H9 (cell line): ENCODE results near the gene OXCT1. TPM values are rescaled to one million over a fixed set of nuclear protein-coding genes. Genes with fewer than 3 reads are reported as not detected.

Experiments
- DNase-seq: peaks from one replicate; pipeline ENCODE4 v3.0.0-alpha.2; 2017
- H2AFZ ChIP-seq: one replicate; pipeline ENCODE4 v1.6.1; 2013; ENCODE audit warnings: mild to moderate bottlenecking, low read length, control low read depth, moderate library complexity
- H2AK5ac ChIP-seq: 2 replicates; pipeline ENCODE4 v1.6.1; 2013; ENCODE audit warnings: low read length, control low read depth, mixed read lengths; ENCODE audit not compliant: insufficient read length
- H2BK120ac ChIP-seq: one replicate; pipeline ENCODE4 v1.6.1; 2013; ENCODE audit warnings: low read depth, mild to moderate bottlenecking, low read length, control low read depth, inconsistent platforms; ENCODE audit not compliant: poor library complexity, severe bottlenecking
- H2BK12ac ChIP-seq: 2 replicates; pipeline ENCODE4 v1.6.1; 2013; ENCODE audit warnings: low read length, control low read depth, mixed read lengths, low read depth; ENCODE audit not compliant: insufficient read length
- H2BK15ac ChIP-seq: 2 replicates; pipeline ENCODE4 v1.6.1; 2013; ENCODE audit warnings: low read depth, low read length, control low read depth
- H2BK20ac ChIP-seq: one replicate; pipeline ENCODE4 v1.6.1; 2013; ENCODE audit warnings: low read depth, mild to moderate bottlenecking, low read length, control low read depth, inconsistent platforms; ENCODE audit not compliant: poor library complexity, severe bottlenecking
- H2BK5ac ChIP-seq: 2 replicates; pipeline ENCODE4 v1.6.1; 2013; ENCODE audit warnings: low read length, control low read depth, mixed read lengths; ENCODE audit not compliant: insufficient read length
- H3K14ac ChIP-seq: 2 replicates; pipeline ENCODE4 v1.6.1; 2013; ENCODE audit warnings: low read length, control low read depth; ENCODE audit not compliant: insufficient read depth
- H3K18ac ChIP-seq: 2 replicates; pipeline ENCODE4 v1.6.1; 2013; ENCODE audit warnings: low read depth, mild to moderate bottlenecking, mixed read lengths, low read length, control low read depth; ENCODE audit not compliant: insufficient read length
- H3K23ac ChIP-seq: 2 replicates; pipeline ENCODE4 v1.6.1; 2013; ENCODE audit warnings: low read length, control low read depth, mixed read lengths, low read depth; ENCODE audit not compliant: insufficient read length
- H3K23me2 ChIP-seq: 2 replicates; pipeline ENCODE4 v1.6.1; 2013; ENCODE audit warnings: low read depth, mild to moderate bottlenecking, mixed read lengths, low read length, control low read depth; ENCODE audit not compliant: insufficient read length, poor library complexity, severe bottlenecking
- H3K27ac ChIP-seq: 2 replicates; pipeline ENCODE4 v1.5.1; 2013; ENCODE audit warnings: low read length, control low read depth, mixed read lengths, low read depth; ENCODE audit not compliant: insufficient read length
- H3K27me3 ChIP-seq: 2 replicates; pipeline ENCODE4 v1.6.1; 2013; ENCODE audit warnings: low read length, control low read depth, inconsistent platforms; ENCODE audit not compliant: insufficient read depth
- H3K4ac ChIP-seq: 2 replicates; pipeline ENCODE4 v1.6.1; 2013; ENCODE audit warnings: low read depth, mild to moderate bottlenecking, control low read depth, inconsistent platforms, low read length, moderate library complexity
- H3K4me1 ChIP-seq: 2 replicates; pipeline ENCODE4 v1.6.1; 2013; ENCODE audit warnings: low read length, control low read depth, inconsistent platforms; ENCODE audit not compliant: insufficient read depth
- H3K4me2 ChIP-seq: 2 replicates; pipeline ENCODE4 v1.6.1; 2013; ENCODE audit warnings: low read length, control low read depth, mixed read lengths; ENCODE audit not compliant: insufficient read length, insufficient read depth
- H3K56ac ChIP-seq: 2 replicates; pipeline ENCODE4 v1.6.1; 2013; ENCODE audit warnings: low read depth, mild to moderate bottlenecking, mixed read lengths, low read length, control low read depth; ENCODE audit not compliant: insufficient read length
- H3K79me1 ChIP-seq: 2 replicates; pipeline ENCODE4 v1.6.1; 2013; ENCODE audit warnings: low read depth, mild to moderate bottlenecking, moderate library complexity, low read length, control low read depth, inconsistent platforms; ENCODE audit not compliant: insufficient read depth, poor library complexity, severe bottlenecking
- H3K79me2 ChIP-seq: 2 replicates; pipeline ENCODE4 v1.6.1; 2013; ENCODE audit warnings: low read length, control low read depth, inconsistent platforms; ENCODE audit not compliant: insufficient read depth
- H3K9ac ChIP-seq: 2 replicates; pipeline ENCODE4 v1.6.1; 2013; ENCODE audit warnings: low read length, control low read depth, mixed read lengths; ENCODE audit not compliant: insufficient read length; ENCODE audit errors: extremely low read depth
- H3K9me3 ChIP-seq: one replicate; pipeline ENCODE4 v1.6.1; 2013; ENCODE audit warnings: low read depth, low read length, inconsistent platforms; ENCODE audit not compliant: control insufficient read depth
- H3T11ph ChIP-seq: one replicate; pipeline ENCODE4 v1.6.1; 2013; ENCODE audit warnings: mild to moderate bottlenecking, low read length, control low read depth, inconsistent platforms
- H4K20me1 ChIP-seq: one replicate; pipeline ENCODE4 v1.6.1; 2013; ENCODE audit not compliant: control insufficient read depth, insufficient read length, insufficient read depth
- H4K5ac ChIP-seq: 2 replicates; pipeline ENCODE4 v1.6.1; 2013; ENCODE audit warnings: low read depth, mild to moderate bottlenecking, mixed read lengths, low read length, control low read depth; ENCODE audit not compliant: insufficient read length
- H4K8ac ChIP-seq: replicated peaks from 2 replicates; pipeline ENCODE4 v1.6.1; 2013; ENCODE audit warnings: low read length, control low read depth, mixed read lengths, low read depth; ENCODE audit not compliant: insufficient read length
- H4K91ac ChIP-seq: 2 replicates; pipeline ENCODE4 v1.6.1; 2013; ENCODE audit warnings: low read depth, mild to moderate bottlenecking, moderate library complexity, mixed read lengths, low read length, control low read depth; ENCODE audit not compliant: insufficient read length
- H3K27ac Mint-ChIP-seq, 3 experiments: 2 replicates in 2 of 3; 3 replicates in 1 of 3; pipeline ENCODE4 v1.8.0; 2020 to 2021; ENCODE audit warnings: mixed read lengths in 3 of 3, mild to moderate bottlenecking in 1 of 3, moderate library complexity in 1 of 3
- H3K27me3 Mint-ChIP-seq: 2 replicates; pipeline ENCODE4 v1.8.0; 2021; ENCODE audit warnings: low read depth, mild to moderate bottlenecking, moderate library complexity, mixed read lengths
- H3K36me3 Mint-ChIP-seq, 3 experiments: 2 replicates in 2 of 3; 3 replicates in 1 of 3; pipeline ENCODE4 v1.8.0; 2020 to 2021; ENCODE audit warnings: low read depth in 3 of 3, mixed read lengths in 3 of 3; ENCODE audit not compliant: insufficient read depth in 1 of 3
- H3K4me1 Mint-ChIP-seq, 2 experiments: 2 replicates each; pipeline ENCODE4 v1.8.0; 2020; ENCODE audit warnings: mixed read lengths in 2 of 2
- H3K4me3 Mint-ChIP-seq, 2 experiments: 2 replicates in 1 of 2; 3 replicates in 1 of 2; pipeline ENCODE4 v1.8.0; 2020 to 2021; ENCODE audit warnings: mild to moderate bottlenecking in 2 of 2, mixed read lengths in 2 of 2, moderate library complexity in 1 of 2
- H3K9me3 Mint-ChIP-seq, 2 experiments: 2 replicates in 1 of 2; 3 replicates in 1 of 2; pipeline ENCODE4 v1.8.0; 2020; ENCODE audit warnings: mild to moderate bottlenecking in 2 of 2, mixed read lengths in 2 of 2, moderate library complexity in 1 of 2
- WGBS: extraction: QIAGEN DNeasy Blood & Tissue Kit; methylation state at CpG from one replicate; pipeline ENCODE4 v1.1.7; 2013; ENCODE audit warnings: missing lambda C conversion rate, low lambda C conversion rate, mixed read lengths; ENCODE audit not compliant: insufficient read length; ENCODE audit errors: extremely low coverage; 5-methylcytosine and 5-hydroxymethylcytosine counted together
- total RNA-seq: library from RNA; stranded (reverse); gene quantifications from 2 replicates; pipeline ENCODE4 v1.2.1, GENCODE V29; 2021
- TF ChIP-seq, protein P1 (sequence below): fragments of 200-600 bp; sonication (generic); conservative IDR thresholded peaks from 3 replicates; pipeline ENCODE4 v1.8.0; 2021; ENCODE audit warnings: antibody characterized with exemption, mild to moderate bottlenecking

The OXCT1 gene
- total RNA-seq, 1 experiment from 2014 or later, result 25.6 TPM

DNA sequence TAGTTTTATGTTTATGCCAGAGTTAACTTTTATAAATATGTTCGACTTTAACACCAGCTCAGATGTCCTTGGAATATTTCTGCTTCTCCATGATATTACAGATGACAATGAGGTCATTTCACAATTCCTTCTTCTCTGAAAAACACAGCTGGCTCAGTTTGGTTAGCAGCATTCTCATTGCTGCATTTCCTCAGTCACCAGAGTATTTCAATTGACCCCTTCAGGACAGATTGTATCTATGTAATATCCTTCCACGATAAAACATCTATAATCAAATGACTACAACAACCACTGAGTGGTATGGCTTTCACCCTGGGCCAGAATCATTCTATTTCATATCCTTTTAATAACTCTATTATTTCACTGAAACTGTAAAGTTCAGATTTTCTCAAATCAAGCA lies 148.7 kb downstream of the OXCT1 start:
- H3K4me3 Mint-ChIP-seq, result no peak overlapping the region
- H3K27me3 Mint-ChIP-seq, result no peaks in the 10 kb centered on the region
- Histone ChIP-seq H3T11ph (no peak overlapping the region), H2BK5ac (no peak overlapping the region), H2BK20ac (no peak overlapping the region), H3K23ac (no peak overlapping the region), H2AK5ac (no peak overlapping the region), H2BK120ac (no peak overlapping the region), H3K4me2 (no peak overlapping the region), H4K5ac (no peak overlapping the region), H3K79me2 (no peaks in the 10 kb centered on the region), H3K27ac (no peak overlapping the region), H3K56ac (no peak overlapping the region), H3K14ac (no peak overlapping the region), H3K18ac (no peak overlapping the region), H3K4ac (no peak overlapping the region), H3K4me1 (no peaks in the 10 kb centered on the region), H4K20me1 (no peaks in the 10 kb centered on the region), H3K27me3 (no peaks in the 10 kb centered on the region), H2BK15ac (no peak overlapping the region), H3K9me3 (no peaks in the 10 kb centered on the region), H3K9ac (no peak overlapping the region), H3K79me1 (no peaks in the 10 kb centered on the region), H3K23me2 (no peaks in the 10 kb centered on the region), H2AFZ (no peak overlapping the region), H2BK12ac (no peak overlapping the region), H4K91ac (no peak overlapping the region), H4K8ac (no peak overlapping the region)
- TF ChIP-seq, protein P1, sequence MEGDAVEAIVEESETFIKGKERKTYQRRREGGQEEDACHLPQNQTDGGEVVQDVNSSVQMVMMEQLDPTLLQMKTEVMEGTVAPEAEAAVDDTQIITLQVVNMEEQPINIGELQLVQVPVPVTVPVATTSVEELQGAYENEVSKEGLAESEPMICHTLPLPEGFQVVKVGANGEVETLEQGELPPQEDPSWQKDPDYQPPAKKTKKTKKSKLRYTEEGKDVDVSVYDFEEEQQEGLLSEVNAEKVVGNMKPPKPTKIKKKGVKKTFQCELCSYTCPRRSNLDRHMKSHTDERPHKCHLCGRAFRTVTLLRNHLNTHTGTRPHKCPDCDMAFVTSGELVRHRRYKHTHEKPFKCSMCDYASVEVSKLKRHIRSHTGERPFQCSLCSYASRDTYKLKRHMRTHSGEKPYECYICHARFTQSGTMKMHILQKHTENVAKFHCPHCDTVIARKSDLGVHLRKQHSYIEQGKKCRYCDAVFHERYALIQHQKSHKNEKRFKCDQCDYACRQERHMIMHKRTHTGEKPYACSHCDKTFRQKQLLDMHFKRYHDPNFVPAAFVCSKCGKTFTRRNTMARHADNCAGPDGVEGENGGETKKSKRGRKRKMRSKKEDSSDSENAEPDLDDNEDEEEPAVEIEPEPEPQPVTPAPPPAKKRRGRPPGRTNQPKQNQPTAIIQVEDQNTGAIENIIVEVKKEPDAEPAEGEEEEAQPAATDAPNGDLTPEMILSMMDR, result no peak
- no peak overlapping the region for H3K27ac Mint-ChIP-seq
- no CpG with 5 or more reads among the region's 2 CpGs for WGBS
- no peaks in the 10 kb centered on the region for H3K4me1 Mint-ChIP-seq
- H3K36me3 Mint-ChIP-seq, result no peaks in the 10 kb centered on the region
- no peak for DNase-seq
- H3K9me3 Mint-ChIP-seq, result no peaks in the 10 kb centered on the region; a peak in 1 of 5 replicates
